GM10847 (cell line): ENCODE measurements around the gene PHB1.

Experiments
- POLR2A ChIP-seq: IDR thresholded peaks from 2 replicates; pipeline ENCODE4 v1.6.1; 2011; ENCODE audit not compliant: insufficient read length; ENCODE audit errors: extremely low read depth

The PHB1 gene

DNA sequence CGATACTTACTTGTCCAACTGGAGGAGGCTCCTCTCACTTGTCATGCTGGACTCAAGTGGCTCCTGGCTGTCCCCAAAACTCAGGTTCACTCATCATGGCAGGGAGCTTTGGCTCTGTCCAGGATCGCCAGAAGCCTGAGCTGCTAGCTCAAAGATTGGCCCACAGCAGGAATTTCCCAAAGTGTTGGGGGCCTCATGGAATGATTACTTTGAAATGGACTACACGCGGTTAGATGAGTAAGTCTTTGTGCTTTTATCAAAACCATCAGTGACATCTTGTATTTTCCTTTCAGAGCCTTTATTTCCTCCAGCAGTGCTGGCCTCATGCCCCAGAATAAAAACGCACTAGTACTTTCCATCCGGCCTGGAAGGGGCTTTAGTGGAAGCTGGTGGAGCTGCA lies 29.2 kb upstream of the PHB1 start:
- no peak for TF ChIP-seq POLR2A

DNA sequence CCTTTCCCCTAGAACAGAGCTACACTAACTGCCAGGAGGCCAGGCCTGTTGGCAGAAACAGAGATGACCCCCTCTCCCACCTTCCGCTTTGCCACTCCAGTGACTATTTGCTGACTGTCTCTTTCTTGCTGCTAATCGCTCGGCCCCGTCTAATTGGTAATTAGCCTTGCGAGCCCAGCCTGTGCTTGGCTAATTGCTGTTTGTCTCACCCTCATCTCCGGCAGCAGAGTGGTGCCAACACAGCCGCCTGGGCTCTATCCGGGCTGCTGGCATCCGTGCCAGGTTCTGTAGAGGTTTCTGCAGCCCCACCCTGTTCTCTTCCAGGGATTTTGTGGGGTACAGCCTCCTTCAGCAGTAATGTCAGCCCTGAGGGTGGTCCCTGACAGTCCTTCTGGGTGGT lies 27.4 kb upstream of the PHB1 start:
- no peak for TF ChIP-seq POLR2A

DNA sequence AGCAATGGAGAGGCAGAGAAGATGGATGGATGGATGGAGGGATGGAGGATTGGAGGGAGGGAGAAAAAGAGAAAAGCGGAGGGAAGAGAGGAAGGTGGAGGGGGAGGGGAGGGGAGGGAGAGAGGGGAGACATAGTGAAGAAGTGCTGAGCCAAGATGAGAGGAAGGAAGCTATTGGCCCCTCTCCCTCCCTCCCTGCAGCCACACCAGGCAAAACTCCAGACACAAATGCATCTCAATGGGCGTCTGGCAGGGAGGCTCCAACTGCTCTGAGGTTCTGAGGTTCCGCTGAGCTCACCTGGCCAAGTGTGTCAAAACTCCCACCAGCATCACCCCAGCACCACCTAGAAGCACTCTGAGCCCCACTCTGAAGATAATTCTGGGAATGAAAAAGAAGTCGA lies 26.9 kb upstream of the PHB1 start:
- TF ChIP-seq POLR2A: no peak

GRCh38 chr17:49440581-49440980 lies 25.9 kb upstream of the PHB1 start:
- no peak for TF ChIP-seq POLR2A

- no peak for TF ChIP-seq POLR2A
Measured at GRCh38 chr17:49439673-49440571, 25.2 kb upstream of the PHB1 start.

DNA sequence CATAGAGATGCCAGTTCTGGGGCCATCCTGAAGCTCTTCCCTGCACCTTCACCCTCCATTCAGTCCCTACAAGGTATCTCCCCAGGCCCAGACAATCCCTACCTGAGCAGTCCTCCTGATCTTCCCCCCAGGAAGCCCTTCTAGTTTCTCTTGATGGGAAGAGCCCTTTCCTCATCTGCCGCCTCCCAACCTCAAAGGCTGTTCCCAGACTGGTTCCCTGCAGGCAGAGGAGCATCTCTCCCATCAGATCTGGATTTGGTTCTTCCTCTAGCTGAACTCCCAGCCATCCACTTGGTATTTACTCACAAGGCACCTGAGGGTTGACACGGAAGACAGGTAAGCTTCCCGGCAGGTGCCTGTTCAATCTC lies 24.6 kb upstream of the PHB1 start:
- no peak for TF ChIP-seq POLR2A

GRCh38 chr17:49438436-49439278 lies 24.0 kb upstream of the PHB1 start:
- TF ChIP-seq POLR2A: no peak

- no peak for TF ChIP-seq POLR2A
Measured at GRCh38 chr17:49437696-49438435, 23.2 kb upstream of the PHB1 start.

- no peak for TF ChIP-seq POLR2A
Measured at GRCh38 chr17:49436174-49436573, 21.5 kb upstream of the PHB1 start.

- TF ChIP-seq POLR2A: no peak
Measured at GRCh38 chr17:49435671-49436029, 21.0 kb upstream of the PHB1 start.

DNA sequence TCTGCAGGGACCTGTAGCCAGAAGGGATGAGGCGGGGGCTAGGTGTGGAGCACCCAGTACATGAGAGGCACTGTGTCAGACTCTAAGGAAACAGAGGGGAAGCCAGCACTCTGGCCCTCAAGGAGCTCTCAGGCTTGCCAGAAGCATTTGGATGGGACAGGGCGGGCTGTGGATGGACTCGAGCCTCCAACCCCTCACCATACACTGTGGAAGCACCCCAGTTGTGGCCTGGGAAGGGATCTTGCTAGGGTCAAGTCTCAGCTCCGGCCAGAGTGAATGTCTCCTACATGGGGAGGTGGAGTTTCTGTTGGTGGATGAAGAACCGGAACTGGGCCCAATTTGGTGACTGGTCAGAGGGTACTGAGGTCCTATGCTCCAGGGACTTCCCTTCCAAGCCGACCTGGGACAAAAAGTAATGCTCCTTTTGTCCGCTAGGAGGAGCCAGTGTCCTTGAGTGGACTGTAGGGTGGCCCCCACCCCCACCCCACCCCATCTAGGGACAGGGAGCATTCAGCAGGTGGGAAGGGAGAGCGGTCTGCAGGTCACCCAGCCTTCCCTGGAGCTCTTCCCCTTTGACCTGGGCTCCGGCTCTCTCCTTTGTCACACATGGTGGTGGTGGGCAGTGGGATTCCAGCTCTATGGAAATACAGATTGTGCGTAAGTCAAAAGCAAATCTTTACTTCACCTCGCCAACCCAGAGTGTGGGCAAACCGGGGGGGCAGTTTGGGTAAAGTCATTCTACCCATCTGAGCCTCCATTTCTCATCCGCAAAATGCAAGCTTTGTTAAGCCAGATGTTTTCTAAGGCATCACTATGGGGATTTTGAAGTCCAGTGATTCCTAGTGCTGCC lies 20.4 kb upstream of the PHB1 start:
- no peak for TF ChIP-seq POLR2A

- no peak for TF ChIP-seq POLR2A
Measured at GRCh38 chr17:49433000-49433694, 18.5 kb upstream of the PHB1 start.

DNA sequence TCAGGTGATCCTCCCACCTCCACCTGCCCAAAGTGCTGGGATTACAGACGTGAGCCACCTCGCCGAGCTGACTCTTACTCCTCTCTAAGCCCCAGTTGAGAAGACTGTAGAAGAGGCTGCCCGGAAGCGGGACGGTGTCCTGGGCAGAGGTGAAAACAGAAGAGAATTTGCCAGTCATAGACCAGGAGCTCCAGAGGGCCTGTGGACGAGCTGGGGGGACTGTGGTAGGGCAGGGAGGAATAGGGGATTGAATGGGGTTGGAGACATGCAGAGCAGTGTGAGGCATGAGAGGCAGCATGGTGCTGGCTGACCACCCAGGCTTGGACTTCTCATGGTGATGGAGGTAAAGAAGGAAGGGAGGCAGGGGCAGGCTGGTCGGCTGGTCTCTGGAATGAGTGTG lies 17.1 kb upstream of the PHB1 start:
- no peak for TF ChIP-seq POLR2A

GRCh38 chr17:49425004-49425286 lies 10.3 kb upstream of the PHB1 start:
- no peak for TF ChIP-seq POLR2A
